Measurements from ENCODE around the gene CA5A. TPM values are rescaled to one million over a fixed set of nuclear protein-coding genes. Genes with fewer than 3 reads are reported as not detected.

Gene CA5A
- total RNA-seq, 4 donors from 2014 or later = not detected

GRCh38 chr16:87956365-87957231, 20.3 kb upstream of the CA5A start:
- Histone ChIP-seq H3K27ac (peak overlapping the region; percentile 29), H3K4me1 (peaks cover 47% of the 10 kb centered on the region)
- WGBS = 46% methylated on average over 22 of the region's 30 CpGs

GRCh38 chr16:87956098-87956364, 19.7 kb upstream of the CA5A start:
- Histone ChIP-seq H3K4me3 (no peak overlapping the region), H3K9me3 (no peaks in the 10 kb centered on the region), H3K4me1 (peaks cover 47% of the 10 kb centered on the region), H3K36me3 (no peaks in the 10 kb centered on the region), H3K27me3 (no peaks in the 10 kb centered on the region), H3K27ac (peak overlapping the region; percentile 13)
- no peak for TF ChIP-seq POLR2A (IDR thresholded peaks at IDR 0.05)
- no peak for TF ChIP-seq EP300 (IDR thresholded peaks at IDR 0.05)
- no peak for TF ChIP-seq POLR2AphosphoS5 (IDR thresholded peaks at IDR 0.05)
- no peak for TF ChIP-seq CTCF (IDR thresholded peaks at IDR 0.05)
- no peak for DNase-seq (ENCODE audit: low spot score in 2 of 2)
- 78% methylated on average over 3 of the region's 3 CpGs for WGBS

More at GRCh38 chr16:87956365-87957231, 20.3 kb upstream of the CA5A start:
- TF ChIP-seq POLR2A (IDR thresholded peaks at IDR 0.05) (no peak), POLR2AphosphoS5 (IDR thresholded peaks at IDR 0.05) (no peak), EP300 (IDR thresholded peaks at IDR 0.05) (no peak), CTCF (IDR thresholded peaks at IDR 0.05) (no peak)
- DNase-seq (ENCODE audit: low spot score in 2 of 2) = no peak
- Histone ChIP-seq H3K36me3 (no peaks in the 10 kb centered on the region), H3K4me3 (no peak overlapping the region), H3K9me3 (no peaks in the 10 kb centered on the region), H3K27me3 (no peaks in the 10 kb centered on the region)

GRCh38 chr16:87955302-87956097, 19.2 kb upstream of the CA5A start:
- WGBS = 77% methylated on average over 18 of the region's 18 CpGs
- peaks cover 47% of the 10 kb centered on the region for H3K4me1 ChIP-seq
- peak overlapping the region; percentile 13 for H3K27ac ChIP-seq
- H3K4me3 ChIP-seq = no peak overlapping the region
- no peaks in the 10 kb centered on the region for H3K36me3 ChIP-seq
- DNase-seq (ENCODE audit: low spot score in 2 of 2) = no peak
- no peaks in the 10 kb centered on the region for H3K9me3 ChIP-seq
- TF ChIP-seq CTCF (IDR thresholded peaks at IDR 0.05) = no peak
- no peak for TF ChIP-seq POLR2A (IDR thresholded peaks at IDR 0.05)
- no peak for TF ChIP-seq POLR2AphosphoS5 (IDR thresholded peaks at IDR 0.05)
- no peak for TF ChIP-seq EP300 (IDR thresholded peaks at IDR 0.05)
- no peaks in the 10 kb centered on the region for H3K27me3 ChIP-seq

- 62% methylated on average over 12 of the region's 15 CpGs for WGBS
- H3K9me3 ChIP-seq = no peaks in the 10 kb centered on the region
- TF ChIP-seq CTCF (IDR thresholded peaks at IDR 0.05) (no peak), POLR2A (IDR thresholded peaks at IDR 0.05) (no peak), POLR2AphosphoS5 (IDR thresholded peaks at IDR 0.05) (no peak), EP300 (IDR thresholded peaks at IDR 0.05) (no peak)
- no peaks in the 10 kb centered on the region for H3K27me3 ChIP-seq
- no peaks in the 10 kb centered on the region for H3K36me3 ChIP-seq
- H3K27ac ChIP-seq = peak overlapping the region; percentile 7
- no peak overlapping the region for H3K4me3 ChIP-seq
- no peak for DNase-seq (ENCODE audit: low spot score in 2 of 2)
- peaks cover 51% of the 10 kb centered on the region for H3K4me1 ChIP-seq
Measured at GRCh38 chr16:87954826-87955225, 18.5 kb upstream of the CA5A start.

GRCh38 chr16:87954361-87954760, 18.0 kb upstream of the CA5A start:
- no peak for DNase-seq (ENCODE audit: low spot score in 2 of 2)
- TF ChIP-seq EP300 (IDR thresholded peaks at IDR 0.05) = no peak
- no peaks in the 10 kb centered on the region for H3K36me3 ChIP-seq
- H3K9me3 ChIP-seq = no peaks in the 10 kb centered on the region
- H3K27me3 ChIP-seq = no peaks in the 10 kb centered on the region
- WGBS = 56% methylated on average over 7 of the region's 14 CpGs
- no peak overlapping the region for H3K4me3 ChIP-seq
- peak overlapping the region; percentile 7 for H3K27ac ChIP-seq
- peaks cover 51% of the 10 kb centered on the region for H3K4me1 ChIP-seq

Measured in suprapubic skin (tissue), 4 donors.